H1 (cell line): ENCODE measurements around the gene NPBWR2. TPM values are rescaled to one million over a fixed set of nuclear protein-coding genes. Genes with fewer than 3 reads are reported as not detected.

Source experiments
- CTCF ChIA-PET: fragments of 300-600 bp; sonication (Branson Sonifier 250); formaldehyde crosslinking; loops from one replicate; lab custom pipeline; 2021; ENCODE audit not compliant: partially characterized antibody; lab: Charles Lee
- POLR2A ChIA-PET: fragments of 300-600 bp; sonication (Branson Sonifier 250); formaldehyde crosslinking; loops from one replicate; lab custom pipeline; 2021; ENCODE audit warnings: inconsistent platforms; ENCODE audit not compliant: partially characterized antibody; lab: Charles Lee
- DNase-seq, 2 experiments: peaks; one replicate each; pipeline versions ENCODE4 v3.0.0 to v3.0.0-alpha.2; 2010 to 2022; ENCODE audit warnings: low spot score in 2 of 2, low read depth in 1 of 2, mixed read lengths in 1 of 2
- FAIRE-seq: peaks from 2 replicates; lab custom pipeline; 2011; peaks lifted over from hg19 to GRCh38; lab: Jason Lieb, UNC
- H2AFZ ChIP-seq: 2 replicates; pipeline ENCODE4 v1.8.1; 2012; ENCODE audit warnings: low read length, inconsistent platforms
- H2AK5ac ChIP-seq: 2 replicates; pipeline ENCODE4 v1.6.1; 2013; ENCODE audit warnings: low read depth, low read length
- H2BK120ac ChIP-seq: replicated peaks from 2 replicates; pipeline ENCODE3; 2013; ENCODE audit warnings: low read depth, low read length, inconsistent platforms
- H2BK12ac ChIP-seq: 2 replicates; pipeline ENCODE4 v1.6.1; 2013; ENCODE audit warnings: low read depth, low read length
- H2BK15ac ChIP-seq: 2 replicates; pipeline ENCODE4 v1.6.1; 2013; ENCODE audit warnings: low read length
- H2BK20ac ChIP-seq: 2 replicates; pipeline ENCODE4 v1.6.1; 2013; ENCODE audit warnings: low read length
- H2BK5ac ChIP-seq: 2 replicates; pipeline ENCODE4 v1.6.1; 2013; ENCODE audit warnings: low read depth, low read length
- H3K14ac ChIP-seq: 2 replicates; pipeline ENCODE4 v1.6.1; 2013; ENCODE audit warnings: inconsistent platforms; ENCODE audit not compliant: insufficient read length
- H3K18ac ChIP-seq: 2 replicates; pipeline ENCODE4 v1.6.1; 2013; ENCODE audit warnings: low read length; ENCODE audit errors: extremely low read depth
- H3K23ac ChIP-seq: 2 replicates; pipeline ENCODE4 v1.6.1; 2013; ENCODE audit warnings: inconsistent platforms; ENCODE audit not compliant: insufficient read length
- H3K23me2 ChIP-seq: 2 replicates; pipeline ENCODE4 v1.6.1; 2013; ENCODE audit warnings: low read depth, low read length
- H3K27ac ChIP-seq: 2 replicates; pipeline ENCODE4 v1.6.1; 2011; ENCODE audit warnings: low read depth, low read length, inconsistent platforms
- H3K27me3 ChIP-seq, 4 experiments: replicated peaks in 1 of 4; 1 replicate in 1 of 4; 2 replicates in 3 of 4; pipeline versions ENCODE4 v1.6.1 to v1.8.1; 2011 to 2013; ENCODE audit warnings: low read length in 3 of 4, mild to moderate bottlenecking in 3 of 4, inconsistent platforms in 2 of 4, mixed read lengths in 2 of 4, moderate library complexity in 1 of 4; ENCODE audit not compliant: control insufficient read depth in 3 of 4, insufficient read depth in 3 of 4; ENCODE audit errors: extremely low read depth in 1 of 4
- H3K36me3 ChIP-seq, 4 experiments: 2 replicates each; pipeline versions ENCODE4 v1.6.1 to v1.8.1; 2011 to 2013; ENCODE audit warnings: mild to moderate bottlenecking in 4 of 4, low read length in 3 of 4, moderate library complexity in 2 of 4, control low read depth in 1 of 4, inconsistent platforms in 1 of 4; ENCODE audit not compliant: insufficient read depth in 4 of 4, control insufficient read depth in 2 of 4
- H3K4ac ChIP-seq: replicated peaks from 2 replicates; pipeline ENCODE3; 2013; ENCODE audit warnings: low read length, low read depth, mixed read lengths, inconsistent platforms; ENCODE audit not compliant: insufficient read length
- H3K4me1 ChIP-seq, 4 experiments: replicated peaks in 1 of 4; 1 replicate in 1 of 4; 2 replicates in 3 of 4; pipeline versions ENCODE4 v1.6.1 to v1.8.1; 2011 to 2013; ENCODE audit warnings: low read length in 3 of 4, inconsistent platforms in 2 of 4, mixed read lengths in 1 of 4; ENCODE audit not compliant: insufficient read depth in 4 of 4, control insufficient read depth in 3 of 4
- H3K4me2 ChIP-seq, 2 experiments: 2 replicates each; pipeline versions ENCODE4 v1.6.1 to v1.8.1; 2011 to 2013; ENCODE audit warnings: low read depth in 2 of 2, low read length in 2 of 2, control low read depth in 1 of 2, inconsistent platforms in 1 of 2, mild to moderate bottlenecking in 1 of 2; ENCODE audit not compliant: insufficient read depth in 1 of 2
- H3K4me3 ChIP-seq, 4 experiments: fragments of 200-600, 300-600 bp in 1 of 4; sonication (generic), shearing (Covaris generic), sonication (Bioruptor Twin) in 1 of 4; 2 replicates each; pipeline versions ENCODE4 v1.5.1 to v1.8.1; 2011 to 2016; ENCODE audit warnings: low read length in 4 of 4, low read depth in 3 of 4, control low read depth in 2 of 4, inconsistent platforms in 2 of 4, mild to moderate bottlenecking in 2 of 4, mixed read lengths in 1 of 4, moderate library complexity in 1 of 4; ENCODE audit not compliant: insufficient read depth in 2 of 4; ENCODE audit errors: extremely low read depth in 1 of 4
- H3K56ac ChIP-seq: replicated peaks from 2 replicates; pipeline ENCODE3; 2013; ENCODE audit warnings: low read depth, mild to moderate bottlenecking, mixed read lengths, low read length, inconsistent platforms; ENCODE audit not compliant: insufficient read length
- H3K79me1 ChIP-seq: 2 replicates; pipeline ENCODE4 v1.6.1; 2013; ENCODE audit warnings: low read depth, low read length, control low read depth
- H3K79me2 ChIP-seq, 2 experiments: 2 replicates each; pipeline versions ENCODE4 v1.6.1 to v1.8.1; 2012 to 2013; ENCODE audit warnings: low read length in 2 of 2, mild to moderate bottlenecking in 2 of 2, inconsistent platforms in 1 of 2; ENCODE audit not compliant: insufficient read depth in 2 of 2, control insufficient read depth in 1 of 2
- H3K9ac ChIP-seq, 4 experiments: replicated peaks in 1 of 4; 1 replicate in 1 of 4; 2 replicates in 3 of 4; pipeline versions ENCODE4 v1.6.1 to v1.8.1; 2011 to 2013; ENCODE audit warnings: low read depth in 3 of 4, low read length in 3 of 4, control low read depth in 2 of 4, mild to moderate bottlenecking in 2 of 4, moderate library complexity in 2 of 4, inconsistent platforms in 1 of 4; ENCODE audit errors: extremely low read depth in 1 of 4
- H3K9me3 ChIP-seq, 2 experiments: 2 replicates each; pipeline versions ENCODE4 v1.6.1 to v1.8.1; 2012 to 2013; ENCODE audit warnings: mild to moderate bottlenecking in 2 of 2, moderate library complexity in 2 of 2, control low read depth in 1 of 2, inconsistent platforms in 1 of 2, low read depth in 1 of 2, low read length in 1 of 2, mixed read lengths in 1 of 2; ENCODE audit not compliant: insufficient read depth in 2 of 2
- H4K20me1 ChIP-seq, 2 experiments: replicated peaks in 1 of 2; 2 replicates each; pipeline versions ENCODE3 to v1.8.1; 2011 to 2013; ENCODE audit warnings: inconsistent platforms in 2 of 2, low read length in 2 of 2, mild to moderate bottlenecking in 1 of 2; ENCODE audit not compliant: insufficient read depth in 2 of 2, control insufficient read depth in 1 of 2
- H4K5ac ChIP-seq: 2 replicates; pipeline ENCODE4 v1.6.1; 2013; ENCODE audit warnings: low read length, low read depth, mixed read lengths, inconsistent platforms; ENCODE audit not compliant: insufficient read length
- H4K8ac ChIP-seq: 2 replicates; pipeline ENCODE4 v1.8.0; 2013; ENCODE audit warnings: mild to moderate bottlenecking, moderate library complexity, low read length, inconsistent platforms; ENCODE audit not compliant: insufficient read depth; ENCODE audit errors: extremely low read depth
- H4K91ac ChIP-seq: replicated peaks from 2 replicates; pipeline ENCODE3; 2013; ENCODE audit warnings: low read length, mixed read lengths, inconsistent platforms; ENCODE audit not compliant: insufficient read length
- CBX5 ChIP-seq: fragments of 300-800, 300-1000 bp; sonication (generic); IDR thresholded peaks from 2 replicates; pipeline ENCODE4 v1.7.1; 2016; ENCODE audit warnings: antibody characterized with exemption, low read length, low read depth
- RBBP5 ChIP-seq: IDR thresholded peaks from 2 replicates; pipeline ENCODE4 v1.7.1; 2012; ENCODE audit warnings: low read depth, mild to moderate bottlenecking, inconsistent platforms, low read length, moderate library complexity, borderline replicate concordance
- WGBS, 2 experiments: shearing (Covaris generic) in 1 of 2; methylation state at CpG; one replicate each; pipeline versions ENCODE4 v1.1.6 to v1.1.7; 2013 to 2015; ENCODE audit warnings: low lambda C conversion rate in 2 of 2, mixed read lengths in 2 of 2, inconsistent platforms in 1 of 2, low coverage in 1 of 2, missing lambda C conversion rate in 1 of 2; ENCODE audit not compliant: insufficient replicate concordance in 2 of 2, insufficient coverage in 1 of 2, insufficient read length in 1 of 2; ENCODE audit errors: extremely low coverage in 1 of 2, missing lambda C conversion rate in 1 of 2; 5-methylcytosine and 5-hydroxymethylcytosine counted together
- polyA plus RNA-seq, 7 experiments: library from polyadenylated mRNA; depleted of rRNA in 3 of 7; stranded (reverse) in 5 of 7; unstranded in 2 of 7; fragments of >200 nt in 5 of 7; fragments of 200-250 nt in 2 of 7; gene quantifications; 1 replicate in 5 of 7; 2 replicates in 1 of 7; 4 replicates in 1 of 7; pipeline versions ENCODE4 v1.2.1 to v1.2.3, GENCODE V29; 2011 to 2013; ENCODE audit warnings: missing spikeins in 2 of 7, mixed read lengths in 2 of 7
- total RNA-seq: library from RNA; stranded (reverse); fragmentation: NEBNext Ultra II Directional; extraction: Animal tissue kit (Norgen Biotek cat#: 25700); gene quantifications from 2 replicates; pipeline ENCODE4 v1.2.1, GENCODE V29; 2021

NPBWR2 gene
- total and polyA plus RNA-seq, 2 of the 8 experiments (the other 6 are each of a cell fraction or from before 2014, with no cell fraction given) = not detected

DNA sequence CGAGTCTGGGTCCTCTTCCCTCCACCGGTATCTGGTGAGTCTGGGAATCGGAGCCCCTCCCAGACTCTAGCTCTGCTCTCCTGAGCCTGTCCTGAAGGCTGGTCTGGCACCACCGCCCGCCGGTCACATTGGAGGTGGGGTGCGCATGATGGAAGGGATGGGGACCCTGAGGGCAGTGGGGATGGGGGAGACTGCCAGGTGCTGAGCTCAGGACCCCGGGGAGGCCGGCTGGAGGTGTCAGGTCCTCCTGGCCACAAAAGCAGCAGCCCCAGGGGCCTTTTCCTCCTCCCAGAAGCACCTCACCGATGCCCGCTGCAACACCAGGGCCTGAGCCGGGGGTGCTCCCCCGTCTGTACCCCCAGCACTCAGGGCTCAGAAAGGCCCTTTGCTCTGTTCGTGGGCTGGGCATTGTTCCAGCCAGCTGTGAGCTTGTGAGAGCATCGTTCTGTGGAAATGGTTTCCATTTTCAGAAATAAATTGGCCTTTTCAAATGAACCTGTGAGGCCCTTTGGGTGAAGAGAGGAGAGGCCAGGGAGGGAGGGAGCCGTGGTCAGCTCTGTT, 2.5 kb upstream of the NPBWR2 start:
- Histone ChIP-seq H2BK20ac (no peak overlapping the region), H3K4me1 (no peaks in the 10 kb centered on the region), H2BK12ac (no peak overlapping the region), H3K9me3 (no peaks in the 10 kb centered on the region), H3K14ac (no peak overlapping the region), H3K79me1 (no peaks in the 10 kb centered on the region), H3K4me2 (no peak overlapping the region), H3K18ac (no peak overlapping the region), H3K23ac (no peak overlapping the region), H3K4me3 (no peak overlapping the region), H3K4ac (no peak overlapping the region), H3K27ac (no peak overlapping the region), H3K23me2 (no peaks in the 10 kb centered on the region), H2AK5ac (no peak overlapping the region), H4K5ac (no peak overlapping the region), H2BK5ac (no peak overlapping the region), H3K9ac (no peak overlapping the region), H2BK120ac (no peak overlapping the region), H3K79me2 (no peaks in the 10 kb centered on the region), H4K8ac (0 out of 2 replicates have a peak overlapping the region, but pooled peaks have one; percentile 5), H4K20me1 (peaks cover 2 to 4% of the 10 kb centered on the region in 2 experiments), H3K36me3 (no peaks in the 10 kb centered on the region), H3K56ac (no peak overlapping the region), H2AFZ (no peak overlapping the region), H2BK15ac (no peak overlapping the region), H4K91ac (no peak overlapping the region), H3K27me3 (no peaks in the 10 kb centered on the region)
- no peak for FAIRE-seq
- peak in 1 of 2 experiments; percentile 37 for DNase-seq
- 91% methylated on average over 16 of the region's 16 CpGs; no CpG with 5 or more reads in 1 of the 2 experiments for WGBS, 2 experiments
- ChIA-PET CTCF (interaction anchor here (1.1 to 6.4 kb wide), 5 partner anchors 8 to 113 kb away, joined by 3 to 59 read pairs (median 5); partner anchors contain the start of gene LKAAEAR1), POLR2A (no interaction called here)
- TF ChIP-seq CBX5 (no peak), RBBP5 (no peak)
